Endothelial cell of umbilical vein (primary cell): Measurements from ENCODE around the gene TMEM26. TPM values are rescaled to one million over a fixed set of nuclear protein-coding genes. Genes with fewer than 3 reads are reported as not detected.

Experiments used
- BruUV-seq: library from RNA; stranded (reverse); fragments of 400-500 nt; replicated peaks from 2 replicates; lab custom pipeline; 2021; lab: Mats Ljungman, UMichigan
- CTCF ChIA-PET: fragments of 300-600, 350-600 bp; sonication (Branson Sonifier 250); formaldehyde crosslinking; loops from one replicate; lab custom pipeline; 2021; ENCODE audit warnings: antibody characterized with exemption, inconsistent platforms; lab: Charles Lee
- POLR2A ChIA-PET: fragments of 300-600, 350-600 bp; sonication (Branson Sonifier 250); formaldehyde crosslinking; loops from one replicate; lab custom pipeline; 2021; ENCODE audit warnings: antibody characterized with exemption, inconsistent platforms; lab: Charles Lee
- DNase-seq: peaks from one replicate; pipeline ENCODE4 v3.0.0-alpha.2; 2011; ENCODE audit warnings: low read depth, low spot score
- FAIRE-seq: peaks from 2 replicates; lab custom pipeline; 2011; peaks lifted over from hg19 to GRCh38; lab: Jason Lieb, UNC
- H2AFZ ChIP-seq: 2 replicates; pipeline ENCODE4 v1.6.0; 2012; ENCODE audit warnings: low read depth, low read length, control low read depth, inconsistent platforms
- H3K27ac ChIP-seq: 2 replicates; pipeline ENCODE4 v1.5.1; 2011; ENCODE audit warnings: low read depth, mild to moderate bottlenecking, control low read depth, low read length, moderate library complexity; ENCODE audit not compliant: insufficient read depth
- H3K27me3 ChIP-seq, 2 experiments: 2 replicates each; pipeline versions ENCODE4 v1.6.0 to v1.6.1; 2011; ENCODE audit warnings: low read length in 2 of 2, mixed read lengths in 1 of 2; ENCODE audit not compliant: control insufficient read depth in 2 of 2, insufficient read depth in 2 of 2
- H3K36me3 ChIP-seq, 2 experiments: 2 replicates in 1 of 2; 3 replicates in 1 of 2; pipeline ENCODE4 v1.5.1; 2011; ENCODE audit warnings: low read length in 2 of 2, mild to moderate bottlenecking in 1 of 2, moderate library complexity in 1 of 2; ENCODE audit not compliant: control insufficient read depth in 2 of 2, insufficient read depth in 2 of 2; ENCODE audit errors: extremely low read depth in 1 of 2
- H3K4me1 ChIP-seq: 3 replicates; pipeline ENCODE4 v1.5.1; 2011; ENCODE audit warnings: mild to moderate bottlenecking, low read length; ENCODE audit not compliant: control insufficient read depth, insufficient read depth; ENCODE audit errors: extremely low read depth
- H3K4me2 ChIP-seq: 2 replicates; pipeline ENCODE4 v1.6.1; 2011; ENCODE audit warnings: low read length, control low read depth, mixed read lengths; ENCODE audit not compliant: insufficient read depth
- H3K4me3 ChIP-seq, 3 experiments: fragments of 200-600 bp in 1 of 3; sonication (generic), shearing (Covaris generic) in 1 of 3; replicated peaks in 1 of 3; 2 replicates each; pipeline ENCODE4 v1.5.1; 2011 to 2016; ENCODE audit warnings: control low read depth in 3 of 3, low read length in 3 of 3, mild to moderate bottlenecking in 2 of 3, inconsistent platforms in 1 of 3, low read depth in 1 of 3, moderate library complexity in 1 of 3; ENCODE audit not compliant: insufficient read depth in 1 of 3
- H3K79me2 ChIP-seq: 2 replicates; pipeline ENCODE4 v1.6.0; 2012; ENCODE audit warnings: low read length, inconsistent platforms; ENCODE audit not compliant: control insufficient read depth, insufficient read depth
- H3K9ac ChIP-seq: replicated peaks from 2 replicates; pipeline ENCODE3; 2011; ENCODE audit warnings: low read length, control low read depth; ENCODE audit not compliant: insufficient read depth; ENCODE audit errors: extremely low read depth
- H3K9me1 ChIP-seq: replicated peaks from 3 replicates; pipeline ENCODE4 v1.6.0; 2011; ENCODE audit warnings: mild to moderate bottlenecking, low read length; ENCODE audit not compliant: control insufficient read depth, insufficient read depth; ENCODE audit errors: extremely low read depth
- H3K9me3 ChIP-seq: replicated peaks from 2 replicates; pipeline ENCODE4 v1.5.1; 2012; ENCODE audit warnings: low read length, inconsistent platforms; ENCODE audit not compliant: control insufficient read depth, insufficient read depth
- H4K20me1 ChIP-seq: replicated peaks from 2 replicates; pipeline ENCODE3; 2011; ENCODE audit warnings: mild to moderate bottlenecking, low read length; ENCODE audit not compliant: control insufficient read depth, insufficient read depth; ENCODE audit errors: extremely low read depth
- CTCF ChIP-seq, 2 donors: IDR thresholded peaks; 1 replicate in 1 of 2; 2 replicates in 1 of 2; pipeline ENCODE4 v1.5.1; 2011; ENCODE audit warnings: low read length in 2 of 2, mild to moderate bottlenecking in 2 of 2, moderate library complexity in 2 of 2, control low read depth in 1 of 2, inconsistent platforms in 1 of 2, low read depth in 1 of 2; ENCODE audit not compliant: insufficient read depth in 1 of 2; ENCODE audit errors: extremely low read depth in 1 of 2
- EZH2 ChIP-seq: IDR thresholded peaks from 2 replicates; pipeline ENCODE4 v1.6.1; 2012; ENCODE audit warnings: borderline replicate concordance, low read depth, mild to moderate bottlenecking, moderate library complexity, low read length, inconsistent platforms; ENCODE audit not compliant: severe bottlenecking
- FOS ChIP-seq: IDR thresholded peaks from 2 replicates; pipeline ENCODE4 v1.6.1; 2011; ENCODE audit warnings: mild to moderate bottlenecking, low read length, moderate library complexity, borderline replicate concordance; ENCODE audit not compliant: insufficient read depth
- GATA2 ChIP-seq: IDR thresholded peaks from 2 replicates; pipeline ENCODE4 v1.7.0; 2011; ENCODE audit warnings: low read depth, mild to moderate bottlenecking, moderate library complexity, mixed read lengths, low read length; ENCODE audit not compliant: insufficient read length, insufficient read depth
- JUN ChIP-seq: IDR thresholded peaks from 2 replicates; pipeline ENCODE4 v1.6.1; 2011; ENCODE audit warnings: borderline replicate concordance, low read depth; ENCODE audit not compliant: insufficient read length, insufficient read depth
- POLR2A ChIP-seq: IDR thresholded peaks from 2 replicates; pipeline ENCODE4 v1.6.1; 2012; ENCODE audit warnings: low read depth, mild to moderate bottlenecking, control low read depth, low read length
- POLR2AphosphoS5 ChIP-seq: IDR thresholded peaks from 2 replicates; pipeline ENCODE4 v1.6.1; 2012; ENCODE audit warnings: low read depth, mild to moderate bottlenecking, control low read depth, low read length, moderate library complexity; ENCODE audit not compliant: insufficient read depth
- dilution Hi-C: fragments of 300-500 bp; cut with MboI; formaldehyde crosslinking; loops from one replicate; pipeline ENCODE4 v1.15.0; 2019; ENCODE audit warnings: low sequenced_read_pairs; ENCODE audit not compliant: extremely low pct_ligation_motif_present
- intact Hi-C: fragments of 100-400 bp; cut with micrococcal nuclease; formaldehyde crosslinking; loops from one replicate; pipeline ENCODE4 v1.10.0; 2022
- polyA plus RNA-seq, 4 experiments: library from polyadenylated mRNA; depleted of rRNA in 3 of 4; stranded (reverse) in 3 of 4; unstranded in 1 of 4; fragments of >200 nt; gene quantifications; 2 replicates each; pipeline versions ENCODE4 v1.2.1 to v1.2.3, GENCODE V29; 2011 to 2012; ENCODE audit warnings: missing spikeins in 1 of 4
- total RNA-seq: library from RNA; stranded (reverse); gene quantifications from 2 replicates; pipeline ENCODE4 v1.2.3, GENCODE V29; 2021

The TMEM26 gene
- total and polyA plus RNA-seq, 2 donors (not counting 3 experiments of a cell fraction or from before 2014, with no cell fraction given), result 0.07 to 0.27 TPM

DNA sequence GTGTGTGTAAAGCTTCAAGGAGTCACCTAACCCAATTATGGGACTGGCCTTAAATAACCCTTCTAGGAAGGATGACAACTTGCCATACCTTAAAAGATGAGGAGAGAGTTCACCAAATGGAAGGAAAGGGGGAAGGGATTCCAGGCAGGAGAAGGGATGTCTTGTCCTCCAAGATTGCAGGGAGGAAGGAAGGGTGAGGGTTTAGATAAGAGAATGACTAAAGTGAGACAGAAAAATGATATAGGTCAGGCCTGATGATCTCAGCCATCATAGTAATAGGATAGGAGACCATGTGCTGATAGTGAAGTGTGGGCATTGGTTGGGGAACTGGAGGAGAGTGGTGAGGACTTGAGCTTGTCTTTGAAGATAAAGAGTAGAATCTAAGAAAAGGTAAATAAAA is 7.7 kb upstream of the TMEM26 start:
- POLR2A ChIA-PET, result no interaction called here
- no peak overlapping the region for H2AFZ ChIP-seq
- dilution Hi-C loops, result no loop called here
- FAIRE-seq (no peak), DNase-seq (no peak)
- TF ChIP-seq JUN (no peak), FOS (peak; percentile 87), GATA2 (peak; percentile 99)
- H3K27me3 ChIP-seq, result no peaks in the 10 kb centered on the region
- BruUV-seq, result no TSS peak
- peaks cover 13% of the 10 kb centered on the region for H3K4me1 ChIP-seq
- no peak overlapping the region for H3K27ac ChIP-seq
- no peak overlapping the region for H3K9ac ChIP-seq
- H3K36me3 ChIP-seq, result no peaks in the 10 kb centered on the region
- no peak overlapping the region for H3K4me3 ChIP-seq
- no peaks in the 10 kb centered on the region for H3K9me1 ChIP-seq
- H4K20me1 ChIP-seq, result no peaks in the 10 kb centered on the region
- no peaks in the 10 kb centered on the region for H3K79me2 ChIP-seq
- intact Hi-C loops, result no loop called here
- CTCF ChIA-PET, result no interaction called here
- H3K4me2 ChIP-seq, result no peak overlapping the region
- no peaks in the 10 kb centered on the region for H3K9me3 ChIP-seq

DNA sequence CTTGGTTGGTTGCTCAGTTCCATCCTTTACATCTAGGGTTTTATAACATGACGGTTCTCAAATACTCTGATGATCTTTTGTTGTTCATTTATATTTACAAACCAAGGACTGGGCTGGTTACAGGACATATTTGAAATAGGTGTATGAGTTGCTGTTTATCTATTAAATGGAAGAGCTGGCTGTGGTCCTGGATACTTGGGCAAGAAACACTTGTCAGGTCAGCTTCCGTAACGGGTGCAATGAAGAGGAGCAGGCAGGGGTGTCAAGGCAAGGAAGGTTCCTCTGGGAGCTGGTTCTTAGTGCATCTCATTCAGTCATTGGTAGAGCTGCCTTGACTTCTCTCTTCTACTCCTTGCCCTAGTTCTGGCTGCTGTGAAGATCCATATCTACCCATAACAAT is 4.8 kb upstream of the TMEM26 start:
- no peaks in the 10 kb centered on the region for H3K9me3 ChIP-seq
- H3K9ac ChIP-seq, result no peak overlapping the region
- no peak overlapping the region for H2AFZ ChIP-seq
- no TSS peak for BruUV-seq
- no peaks in the 10 kb centered on the region for H3K27me3 ChIP-seq
- intact Hi-C loops, result no loop called here
- H4K20me1 ChIP-seq, result no peaks in the 10 kb centered on the region
- DNase-seq (no peak), FAIRE-seq (no peak)
- POLR2A ChIA-PET, result no interaction called here
- H3K4me2 ChIP-seq, result no peak overlapping the region
- H3K79me2 ChIP-seq, result no peaks in the 10 kb centered on the region
- H3K36me3 ChIP-seq, result no peaks in the 10 kb centered on the region
- H3K9me1 ChIP-seq, result no peaks in the 10 kb centered on the region
- H3K27ac ChIP-seq, result no peak overlapping the region
- H3K4me3 ChIP-seq, result no peak overlapping the region
- H3K4me1 ChIP-seq, result no peaks in the 10 kb centered on the region
- no peak for TF ChIP-seq POLR2A
- TF ChIP-seq FOS, result no peak
- TF ChIP-seq CTCF (IDR thresholded peaks at IDR 0.05; ENCODE audit: extremely low read depth in 1 of 2, insufficient read depth in 1 of 2, low read depth in 1 of 2, low read length in 2 of 2), result no peak
- TF ChIP-seq GATA2, result no peak
- no peak for TF ChIP-seq POLR2AphosphoS5
- no peak for TF ChIP-seq EZH2
- no peak for TF ChIP-seq JUN
- CTCF ChIA-PET, result no interaction called here
- dilution Hi-C loops, result no loop called here
